Measurements from ENCODE around the gene DAP.
"Not testable (repeated sequence)": the region's sequence is repeated elsewhere in the genome, so short reads cannot be mapped to it uniquely, and the experiment has no call there.

Gene DAP

GRCh38 chr5:10633271-10634049, 127.6 kb downstream of the DAP start:
- no peak for DNase-seq (ENCODE audit: low read depth in 2 of 2)

- peak; percentile 40 to 49 for DNase-seq (ENCODE audit: low read depth in 2 of 2)
Measured at GRCh38 chr5:10632110-10632761, 128.8 kb downstream of the DAP start.

- no peak for DNase-seq (ENCODE audit: low read depth in 2 of 2)
Measured at GRCh38 chr5:10631316-10631996, 129.6 kb downstream of the DAP start.

GRCh38 chr5:10630744-10631143, 130.3 kb downstream of the DAP start:
- DNase-seq (ENCODE audit: low read depth in 2 of 2), result not testable (repeated sequence)

GRCh38 chr5:10630126-10630525, 130.9 kb downstream of the DAP start:
- no peak for DNase-seq (ENCODE audit: low read depth in 2 of 2)

- DNase-seq (ENCODE audit: low read depth in 2 of 2), result no peak
Measured at GRCh38 chr5:10629682-10630081, 131.4 kb downstream of the DAP start.
